Keratinocyte (primary cell): ENCODE results near the gene YWHAH. TPM values are rescaled to one million over a fixed set of nuclear protein-coding genes. Genes with fewer than 3 reads are reported as not detected.

Source experiments
- DNase-seq: peaks from one replicate; pipeline ENCODE4 v3.0.0-alpha.2; 2011; ENCODE audit warnings: low read depth, missing footprints, low spot score
- FAIRE-seq: peaks from 2 replicates; lab custom pipeline; 2011; peaks lifted over from hg19 to GRCh38; lab: Jason Lieb, UNC
- H2AFZ ChIP-seq: 2 replicates; pipeline ENCODE4 v1.6.0; 2012; ENCODE audit warnings: low read length, control low read depth, inconsistent platforms; ENCODE audit not compliant: control insufficient read depth
- H3K27ac ChIP-seq: 2 replicates; pipeline ENCODE4 v1.5.1; 2011; ENCODE audit warnings: low read length; ENCODE audit not compliant: control insufficient read depth, insufficient read depth
- H3K27me3 ChIP-seq: 3 replicates; pipeline ENCODE4 v1.6.0; 2011; ENCODE audit warnings: low read length; ENCODE audit not compliant: control insufficient read depth, insufficient read depth; ENCODE audit errors: extremely low read depth
- H3K36me3 ChIP-seq, 2 experiments: 2 replicates in 1 of 2; 3 replicates in 1 of 2; pipeline ENCODE4 v1.5.1; 2011; ENCODE audit warnings: low read length in 2 of 2, mild to moderate bottlenecking in 1 of 2; ENCODE audit not compliant: control insufficient read depth in 2 of 2, insufficient read depth in 2 of 2; ENCODE audit errors: extremely low read depth in 1 of 2
- H3K4me1 ChIP-seq: 3 replicates; pipeline ENCODE4 v1.5.1; 2011; ENCODE audit warnings: low read length; ENCODE audit not compliant: control insufficient read depth, insufficient read depth; ENCODE audit errors: extremely low read depth
- H3K4me2 ChIP-seq: 3 replicates; pipeline ENCODE4 v1.6.0; 2011; ENCODE audit warnings: low read depth, low read length; ENCODE audit not compliant: control insufficient read depth, insufficient read depth; ENCODE audit errors: extremely low read depth
- H3K4me3 ChIP-seq, 3 experiments: fragments of 200-600 bp in 1 of 3; sonication (generic) in 1 of 3; 2 replicates in 2 of 3; 3 replicates in 1 of 3; pipeline ENCODE4 v1.5.1; 2011 to 2016; ENCODE audit warnings: low read length in 3 of 3, mild to moderate bottlenecking in 3 of 3, control low read depth in 2 of 3, inconsistent platforms in 1 of 3, low read depth in 1 of 3, mixed read lengths in 1 of 3, mixed run types in 1 of 3, moderate library complexity in 1 of 3; ENCODE audit not compliant: control insufficient read depth in 2 of 3, insufficient read depth in 2 of 3; ENCODE audit errors: extremely low read depth in 1 of 3
- H3K79me2 ChIP-seq: 2 replicates; pipeline ENCODE4 v1.6.0; 2012; ENCODE audit warnings: low read length; ENCODE audit not compliant: control insufficient read depth, insufficient read depth
- H3K9ac ChIP-seq: 3 replicates; pipeline ENCODE4 v1.6.0; 2011; ENCODE audit warnings: low read length; ENCODE audit not compliant: control insufficient read depth, insufficient read depth; ENCODE audit errors: extremely low read depth
- H3K9me1 ChIP-seq: 3 replicates; pipeline ENCODE4 v1.6.0; 2011; ENCODE audit warnings: low read length; ENCODE audit not compliant: control insufficient read depth, insufficient read depth; ENCODE audit errors: extremely low read depth
- H3K9me3 ChIP-seq: 2 replicates; pipeline ENCODE4 v1.5.1; 2012; ENCODE audit warnings: low read depth, low read length; ENCODE audit not compliant: control insufficient read depth
- H4K20me1 ChIP-seq: 3 replicates; pipeline ENCODE4 v1.6.0; 2011; ENCODE audit warnings: low read length; ENCODE audit not compliant: control insufficient read depth, insufficient read depth; ENCODE audit errors: extremely low read depth
- CTCF ChIP-seq, 3 experiments: IDR thresholded peaks in 1 of 3; conservative IDR thresholded peaks in 1 of 3; optimal IDR thresholded peaks in 1 of 3; 2 replicates in 2 of 3; 3 replicates in 1 of 3; pipeline versions ENCODE3 to v1.5.1; 2011; ENCODE audit warnings: low read length in 3 of 3, mild to moderate bottlenecking in 3 of 3, moderate library complexity in 2 of 3, control low read depth in 1 of 3, inconsistent platforms in 1 of 3; ENCODE audit not compliant: insufficient read depth in 2 of 3; ENCODE audit errors: extremely low read depth in 1 of 3
- EZH2 ChIP-seq: IDR thresholded peaks from one replicate; pipeline ENCODE4 v1.6.1; 2012; ENCODE audit warnings: inconsistent platforms, mild to moderate bottlenecking, low read length, moderate library complexity
- dilution Hi-C: fragments of 300-500 bp; cut with MboI; formaldehyde crosslinking; loops from one replicate; pipeline ENCODE4 v1.7.0; 2020; ENCODE audit warnings: low sequenced_read_pairs; ENCODE audit not compliant: extremely low pct_ligation_motif_present
- polyA plus RNA-seq, 5 experiments: library from polyadenylated mRNA; depleted of rRNA in 3 of 5; stranded (reverse) in 3 of 5; stranded (forward) in 1 of 5; unstranded in 1 of 5; fragments of >200 nt; gene quantifications; 1 replicate in 1 of 5; 2 replicates in 3 of 5; 3 replicates in 1 of 5; pipeline versions ENCODE4 v1.2.1 to v1.2.3, GENCODE V29; 2011 to 2012; ENCODE audit warnings: missing spikeins in 2 of 5, low read depth in 1 of 5, low replicate concordance in 1 of 5

YWHAH gene
- polyA plus RNA-seq, 1 donor (not counting 4 experiments of a cell fraction or from before 2014, with no cell fraction given): 108 TPM

- no peak overlapping the region for H2AFZ ChIP-seq
- H3K9ac ChIP-seq: no peak overlapping the region
- no peaks in the 10 kb centered on the region for H3K4me1 ChIP-seq
- no peaks in the 10 kb centered on the region for H3K79me2 ChIP-seq
- no peaks in the 10 kb centered on the region for H4K20me1 ChIP-seq
- H3K27ac ChIP-seq: no peak overlapping the region
- no peaks in the 10 kb centered on the region for H3K9me1 ChIP-seq
- H3K27me3 ChIP-seq: no peaks in the 10 kb centered on the region
- FAIRE-seq (no peak), DNase-seq (no peak)
- no peaks in the 10 kb centered on the region for H3K9me3 ChIP-seq
- no peak overlapping the region for H3K4me3 ChIP-seq
- no peaks in the 10 kb centered on the region for H3K36me3 ChIP-seq
- no peak overlapping the region for H3K4me2 ChIP-seq
- dilution Hi-C loops: no loop called here
- TF ChIP-seq EZH2 (no peak), CTCF (optimal IDR thresholded peaks at IDR 0.05 in 1 of 3, IDR thresholded peaks at IDR 0.05 in 1 of 3, conservative IDR thresholded peaks at IDR 0.05 in 1 of 3; ENCODE audit: extremely low read depth in 1 of 3, insufficient read depth in 2 of 3, low read length in 3 of 3) (no peak)
Observed at GRCh38 chr22:31919730-31920129, 24.6 kb upstream of the YWHAH start.

GRCh38 chr22:31920306-31920705 lies 24.0 kb upstream of the YWHAH start:
- Histone ChIP-seq H4K20me1 (no peaks in the 10 kb centered on the region), H3K4me3 (no peak overlapping the region), H3K4me1 (no peaks in the 10 kb centered on the region), H3K27me3 (no peaks in the 10 kb centered on the region), H3K79me2 (no peaks in the 10 kb centered on the region), H2AFZ (no peak overlapping the region), H3K36me3 (no peaks in the 10 kb centered on the region), H3K9ac (no peak overlapping the region), H3K9me3 (no peaks in the 10 kb centered on the region), H3K27ac (no peak overlapping the region), H3K4me2 (no peak overlapping the region), H3K9me1 (no peaks in the 10 kb centered on the region)
- no peak for DNase-seq
- no peak for FAIRE-seq
- dilution Hi-C loops: no loop called here
- TF ChIP-seq CTCF (optimal IDR thresholded peaks at IDR 0.05 in 1 of 3, IDR thresholded peaks at IDR 0.05 in 1 of 3, conservative IDR thresholded peaks at IDR 0.05 in 1 of 3; ENCODE audit: extremely low read depth in 1 of 3, insufficient read depth in 2 of 3, low read length in 3 of 3) (no peak), EZH2 (no peak)
